ENCODE data around the gene SOX6. TPM values are rescaled to one million over a fixed set of nuclear protein-coding genes. Genes with fewer than 3 reads are reported as not detected.

SOX6 gene
- total RNA-seq, 1 experiment from 2014 or later, result not detected

DNA sequence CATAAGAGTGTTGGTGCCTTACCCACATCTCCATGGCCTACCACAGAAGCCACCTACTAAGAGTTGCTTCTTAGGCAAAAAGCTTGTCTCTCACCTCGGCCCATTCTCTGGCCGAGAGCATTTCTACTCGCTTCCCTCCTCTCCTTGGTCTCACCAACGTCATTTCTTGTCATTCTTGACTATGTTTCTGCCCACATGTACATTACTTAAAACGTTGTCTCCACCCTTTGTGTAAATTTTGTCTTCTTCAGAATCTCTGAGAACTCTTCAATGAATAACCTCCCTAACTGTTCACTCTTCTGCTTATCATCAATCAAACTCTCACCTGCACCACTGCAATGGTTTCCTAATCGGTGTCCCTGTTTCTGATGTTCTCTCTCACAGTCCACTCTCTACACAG is 20.1 kb downstream of the SOX6 start:
- no CpG with 5 or more reads among the region's 6 CpGs for WGBS (ENCODE audit: extremely low coverage, insufficient read length, low lambda C conversion rate)
- no peak overlapping the region for H3K23ac ChIP-seq (ENCODE audit: insufficient read length, low read depth, low read length)
- no peak overlapping the region for H2BK5ac ChIP-seq (ENCODE audit: insufficient read length, low read length)
- no peak overlapping the region for H2BK120ac ChIP-seq (ENCODE audit: low read depth, low read length, poor library complexity, severe bottlenecking)
- no peak overlapping the region for H3K4ac ChIP-seq (ENCODE audit: low read depth, low read length)
- H3K79me1 ChIP-seq (ENCODE audit: insufficient read depth, low read depth, low read length, poor library complexity, severe bottlenecking), result no peaks in the 10 kb centered on the region
- no peak overlapping the region for H2AK5ac ChIP-seq (ENCODE audit: insufficient read length, low read length)
- H3K4me3 Mint-ChIP-seq, result no peak overlapping the region
- TF ChIP-seq, protein P1, sequence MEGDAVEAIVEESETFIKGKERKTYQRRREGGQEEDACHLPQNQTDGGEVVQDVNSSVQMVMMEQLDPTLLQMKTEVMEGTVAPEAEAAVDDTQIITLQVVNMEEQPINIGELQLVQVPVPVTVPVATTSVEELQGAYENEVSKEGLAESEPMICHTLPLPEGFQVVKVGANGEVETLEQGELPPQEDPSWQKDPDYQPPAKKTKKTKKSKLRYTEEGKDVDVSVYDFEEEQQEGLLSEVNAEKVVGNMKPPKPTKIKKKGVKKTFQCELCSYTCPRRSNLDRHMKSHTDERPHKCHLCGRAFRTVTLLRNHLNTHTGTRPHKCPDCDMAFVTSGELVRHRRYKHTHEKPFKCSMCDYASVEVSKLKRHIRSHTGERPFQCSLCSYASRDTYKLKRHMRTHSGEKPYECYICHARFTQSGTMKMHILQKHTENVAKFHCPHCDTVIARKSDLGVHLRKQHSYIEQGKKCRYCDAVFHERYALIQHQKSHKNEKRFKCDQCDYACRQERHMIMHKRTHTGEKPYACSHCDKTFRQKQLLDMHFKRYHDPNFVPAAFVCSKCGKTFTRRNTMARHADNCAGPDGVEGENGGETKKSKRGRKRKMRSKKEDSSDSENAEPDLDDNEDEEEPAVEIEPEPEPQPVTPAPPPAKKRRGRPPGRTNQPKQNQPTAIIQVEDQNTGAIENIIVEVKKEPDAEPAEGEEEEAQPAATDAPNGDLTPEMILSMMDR (conservative IDR thresholded peaks at IDR 0.05), result no peak
- H3K27ac Mint-ChIP-seq, result no peak overlapping the region
- H3K27me3 Mint-ChIP-seq (ENCODE audit: low read depth), result peaks cover 3% of the 10 kb centered on the region; the same call in 1 of the 2 replicates
- no peaks in the 10 kb centered on the region for H3K4me1 Mint-ChIP-seq
- no peak overlapping the region for H3K18ac ChIP-seq (ENCODE audit: insufficient read length, low read depth, low read length)
- no peaks in the 10 kb centered on the region for H3K36me3 Mint-ChIP-seq (ENCODE audit: insufficient read depth in 1 of 3, low read depth in 3 of 3)
- no peaks in the 10 kb centered on the region for H4K20me1 ChIP-seq (ENCODE audit: control insufficient read depth, insufficient read depth, insufficient read length)
- no peaks in the 10 kb centered on the region for H3K9me3 ChIP-seq (ENCODE audit: control insufficient read depth, low read depth, low read length)
- H3T11ph ChIP-seq (ENCODE audit: low read length), result no peak overlapping the region
- H3K27me3 ChIP-seq (ENCODE audit: insufficient read depth, low read length), result no peaks in the 10 kb centered on the region
- no peak overlapping the region for H2AFZ ChIP-seq (ENCODE audit: low read length)
- no peak overlapping the region for H3K27ac ChIP-seq (ENCODE audit: insufficient read length, low read depth, low read length)
- no peak overlapping the region for H2BK20ac ChIP-seq (ENCODE audit: low read depth, low read length, poor library complexity, severe bottlenecking)
- H3K23me2 ChIP-seq (ENCODE audit: insufficient read length, low read depth, low read length, poor library complexity, severe bottlenecking), result no peaks in the 10 kb centered on the region
- DNase-seq, result no peak
- H2BK12ac ChIP-seq (ENCODE audit: insufficient read length, low read depth, low read length), result no peak overlapping the region
- no peak overlapping the region for H4K5ac ChIP-seq (ENCODE audit: insufficient read length, low read depth, low read length)
- no peak overlapping the region for H4K91ac ChIP-seq (ENCODE audit: insufficient read length, low read depth, low read length)
- no peaks in the 10 kb centered on the region for H3K9me3 Mint-ChIP-seq
- H3K79me2 ChIP-seq (ENCODE audit: insufficient read depth, low read length), result no peaks in the 10 kb centered on the region
- no peak overlapping the region for H3K14ac ChIP-seq (ENCODE audit: insufficient read depth, low read length)
- H3K9ac ChIP-seq (ENCODE audit: extremely low read depth, insufficient read length, low read length), result no peak overlapping the region
- no peak overlapping the region for H2BK15ac ChIP-seq (ENCODE audit: low read depth, low read length)
- no peak overlapping the region for H3K4me2 ChIP-seq (ENCODE audit: insufficient read depth, insufficient read length, low read length)
- no peak overlapping the region for H3K56ac ChIP-seq (ENCODE audit: insufficient read length, low read depth, low read length)
- no peaks in the 10 kb centered on the region for H3K4me1 ChIP-seq (ENCODE audit: insufficient read depth, low read length)
- no peak overlapping the region for H4K8ac ChIP-seq (replicated peaks; ENCODE audit: insufficient read length, low read depth, low read length)
